KMS-11 (cell line): Measurements from ENCODE around the gene SUSD6.

Source experiments
- H2AFZ ChIP-seq: fragments of 200-600 bp; sonication (generic); 2 replicates; pipeline ENCODE4 v1.6.1; 2016; ENCODE audit warnings: antibody characterized with exemption, mixed run types, low read depth
- H3K27ac ChIP-seq: fragments of 200-600 bp; sonication (generic); 2 replicates; pipeline ENCODE4 v1.6.1; 2016; ENCODE audit warnings: mild to moderate bottlenecking, mixed run types
- H3K27me3 ChIP-seq: fragments of 200-600 bp; sonication (generic); 2 replicates; pipeline ENCODE4 v1.6.1; 2017; ENCODE audit warnings: mild to moderate bottlenecking, low read depth, mixed run types, moderate library complexity; ENCODE audit not compliant: insufficient read depth
- H3K36me3 ChIP-seq: fragments of 200-600 bp; sonication (generic); 2 replicates; pipeline ENCODE4 v1.6.1; 2017; ENCODE audit warnings: mild to moderate bottlenecking, mixed run types; ENCODE audit not compliant: insufficient read depth
- H3K4me1 ChIP-seq: fragments of 200-600 bp; sonication (generic); 2 replicates; pipeline ENCODE4 v1.6.1; 2016; ENCODE audit warnings: mild to moderate bottlenecking, low read depth, mixed run types; ENCODE audit not compliant: poor library complexity, severe bottlenecking
- H3K4me2 ChIP-seq: fragments of 200-600 bp; sonication (generic); 2 replicates; pipeline ENCODE4 v1.7.0; 2016; ENCODE audit warnings: mild to moderate bottlenecking, mixed run types
- H3K4me3 ChIP-seq: fragments of 200-600 bp; sonication (generic); IDR thresholded peaks from 2 replicates; pipeline ENCODE4 v1.6.1; 2017; ENCODE audit warnings: low read depth, low read length, mixed read lengths; ENCODE audit not compliant: insufficient read depth
- H3K79me2 ChIP-seq: fragments of 200-600 bp; sonication (generic); 2 replicates; pipeline ENCODE4 v1.6.1; 2016; ENCODE audit warnings: low read depth, mixed run types; ENCODE audit not compliant: insufficient read depth
- H3K9ac ChIP-seq: fragments of 200-600 bp; sonication (generic); 2 replicates; pipeline ENCODE4 v1.6.1; 2016; ENCODE audit warnings: mild to moderate bottlenecking, mixed run types
- H4K20me1 ChIP-seq: fragments of 200-600 bp; sonication (generic); 2 replicates; pipeline ENCODE4 v1.6.1; 2016; ENCODE audit warnings: mild to moderate bottlenecking, mixed run types; ENCODE audit not compliant: insufficient read depth
- CTCF ChIP-seq: fragments of 200-600 bp; sonication (generic); conservative IDR thresholded peaks from 2 replicates; pipeline ENCODE4 v1.6.1; 2017; ENCODE audit warnings: low read depth, mild to moderate bottlenecking, antibody characterized with exemption, low read length, moderate library complexity, mixed read lengths

SUSD6 gene

GRCh38 chr14:69680297-69680696 lies 68.9 kb downstream of the SUSD6 start:
- no peak overlapping the region for H3K4me2 ChIP-seq
- TF ChIP-seq CTCF: no peak
- no peak overlapping the region for H3K9ac ChIP-seq
- H4K20me1 ChIP-seq: no peaks in the 10 kb centered on the region
- no peak overlapping the region for H2AFZ ChIP-seq
- H3K27ac ChIP-seq: no peak overlapping the region
- no peaks in the 10 kb centered on the region for H3K79me2 ChIP-seq
- no peaks in the 10 kb centered on the region for H3K27me3 ChIP-seq
- no peaks in the 10 kb centered on the region for H3K36me3 ChIP-seq
- H3K4me1 ChIP-seq: no peaks in the 10 kb centered on the region
- no peak overlapping the region for H3K4me3 ChIP-seq

GRCh38 chr14:69682136-69682535 lies 70.7 kb downstream of the SUSD6 start:
- Histone ChIP-seq H3K27me3 (no peaks in the 10 kb centered on the region), H3K27ac (no peak overlapping the region), H4K20me1 (no peaks in the 10 kb centered on the region), H3K9ac (no peak overlapping the region), H3K4me2 (no peak overlapping the region), H3K79me2 (no peaks in the 10 kb centered on the region), H3K4me3 (no peak overlapping the region), H2AFZ (no peak overlapping the region), H3K4me1 (no peaks in the 10 kb centered on the region), H3K36me3 (no peaks in the 10 kb centered on the region)
- TF ChIP-seq CTCF: no peak

- Histone ChIP-seq H3K4me3 (no peak overlapping the region), H3K4me2 (no peak overlapping the region), H3K36me3 (no peaks in the 10 kb centered on the region), H2AFZ (no peak overlapping the region), H3K9ac (no peak overlapping the region), H3K27me3 (no peaks in the 10 kb centered on the region), H3K27ac (no peak overlapping the region), H3K4me1 (no peaks in the 10 kb centered on the region), H3K79me2 (no peaks in the 10 kb centered on the region), H4K20me1 (no peaks in the 10 kb centered on the region)
- TF ChIP-seq CTCF: no peak
Measured at GRCh38 chr14:69682621-69683263, 71.3 kb downstream of the SUSD6 start.

GRCh38 chr14:69683971-69684370 lies 72.6 kb downstream of the SUSD6 start:
- Histone ChIP-seq H4K20me1 (no peaks in the 10 kb centered on the region), H3K4me1 (no peaks in the 10 kb centered on the region), H3K36me3 (no peaks in the 10 kb centered on the region), H3K4me2 (no peak overlapping the region), H3K79me2 (no peaks in the 10 kb centered on the region), H3K27me3 (no peaks in the 10 kb centered on the region), H3K4me3 (no peak overlapping the region), H2AFZ (no peak overlapping the region), H3K9ac (no peak overlapping the region), H3K27ac (no peak overlapping the region)
- no peak for TF ChIP-seq CTCF
